HCT116 (cell line): ENCODE measurements around the gene RNF144B. TPM values are rescaled to one million over a fixed set of nuclear protein-coding genes. Genes with fewer than 3 reads are reported as not detected.

Source experiments
- ATAC-seq: fragments of 200-7000 bp; cut with Tn5 transposase; 2 replicates; pipeline ENCODE4 v1.9.1; 2020; ENCODE audit warnings: mild to moderate bottlenecking, moderate library complexity
- BruUV-seq: library from RNA; stranded (reverse); fragments of 400-500 nt; replicated peaks from 2 replicates; lab custom pipeline; 2021; lab: Mats Ljungman, UMichigan
- CTCF ChIA-PET: fragments of 300-600 bp; sonication (Branson Sonifier 250); formaldehyde crosslinking; loops from one replicate; lab custom pipeline; 2021; ENCODE audit warnings: antibody characterized with exemption; lab: Charles Lee
- POLR2A ChIA-PET: fragments of 300-600, 350-600 bp; sonication (Branson Sonifier 250); formaldehyde crosslinking; loops from one replicate; lab custom pipeline; 2021; ENCODE audit warnings: antibody characterized with exemption; lab: Charles Lee
- RAD21 ChIA-PET, 2 experiments: fragments of 300-600 bp; sonication (Branson Sonifier 250); formaldehyde crosslinking; loops; one replicate each; lab custom pipeline; 2023; ENCODE audit warnings: low total read pairs in 2 of 2; ENCODE audit not compliant: uncharacterized antibody in 2 of 2, unreplicated experiment in 2 of 2, low non-redundant PET in 1 of 2; lab: Charles Lee
- DNase-seq: peaks from one replicate; pipeline ENCODE4 v3.0.0-alpha.2; 2010; ENCODE audit warnings: low read depth, low spot score
- H2AFZ ChIP-seq: fragments of 200-600 bp; shearing (Covaris generic), sonication (generic); 2 replicates; pipeline ENCODE4 v1.6.1; 2017; ENCODE audit warnings: low read depth, mixed run types, mixed read lengths, antibody characterized with exemption, low read length; ENCODE audit not compliant: poor library complexity, severe bottlenecking
- H3K27ac ChIP-seq: 2 replicates; pipeline ENCODE4 v1.5.1; 2012; ENCODE audit warnings: low read depth, low read length
- H3K27me3 ChIP-seq: fragments of 200-600 bp; sonication (generic); 2 replicates; pipeline ENCODE4 v1.6.1; 2016; ENCODE audit warnings: mixed run types, low read length, mixed read lengths; ENCODE audit not compliant: insufficient read depth
- H3K36me3 ChIP-seq, 2 experiments: fragments of 200-500 bp in 1 of 2; fragments of 200-600 bp in 1 of 2; sonication (Bioruptor generic) in 1 of 2; sonication (generic) in 1 of 2; 2 replicates each; pipeline versions ENCODE4 v1.5.1 to v1.6.1; 2014 to 2016; ENCODE audit warnings: low read length in 2 of 2, inconsistent platforms in 1 of 2, mixed read lengths in 1 of 2, mixed run types in 1 of 2; ENCODE audit not compliant: insufficient read depth in 2 of 2, control insufficient read depth in 1 of 2
- H3K4me1 ChIP-seq, 2 experiments: fragments of 200-600 bp in 1 of 2; sonication (generic) in 1 of 2; 2 replicates each; pipeline versions ENCODE4 v1.5.1 to v1.6.1; 2012 to 2017; ENCODE audit warnings: low read length in 2 of 2, inconsistent platforms in 1 of 2, mild to moderate bottlenecking in 1 of 2, mixed read lengths in 1 of 2, mixed run types in 1 of 2, moderate library complexity in 1 of 2; ENCODE audit not compliant: insufficient read depth in 2 of 2, control insufficient read depth in 1 of 2
- H3K4me2 ChIP-seq: fragments of 200-600 bp; sonication (generic); 2 replicates; pipeline ENCODE4 v1.6.1; 2017; ENCODE audit warnings: mixed run types, low read length, mixed read lengths
- H3K4me3 ChIP-seq, 2 experiments: fragments of 200-600 bp in 1 of 2; sonication (generic) in 1 of 2; replicated peaks in 1 of 2; 2 replicates each; pipeline ENCODE4 v1.5.1; 2011 to 2016; ENCODE audit warnings: low read length in 2 of 2, control low read depth in 1 of 2, low read depth in 1 of 2, mild to moderate bottlenecking in 1 of 2, mixed read lengths in 1 of 2, mixed run types in 1 of 2
- H3K79me2 ChIP-seq: fragments of 200-600 bp; sonication (generic); 2 replicates; pipeline ENCODE4 v1.6.1; 2017; ENCODE audit warnings: mild to moderate bottlenecking, mixed run types, low read length, moderate library complexity, mixed read lengths; ENCODE audit not compliant: insufficient read depth
- H3K9ac ChIP-seq: fragments of 200-600 bp; sonication (generic); 2 replicates; pipeline ENCODE4 v1.6.1; 2016; ENCODE audit warnings: low read length, mixed read lengths
- H3K9me2 ChIP-seq: fragments of 200-600 bp; sonication (generic), shearing (Covaris generic); 2 replicates; pipeline ENCODE4 v1.6.1; 2017; ENCODE audit warnings: mixed run types, mild to moderate bottlenecking, moderate library complexity; ENCODE audit not compliant: insufficient read depth
- H3K9me3 ChIP-seq, 2 experiments: fragments of 200-500 bp in 1 of 2; fragments of 200-600 bp in 1 of 2; sonication (Bioruptor generic) in 1 of 2; sonication (generic) in 1 of 2; 2 replicates each; pipeline ENCODE4 v1.6.1; 2014 to 2017; ENCODE audit warnings: low read length in 2 of 2, mixed read lengths in 2 of 2, inconsistent platforms in 1 of 2, low read depth in 1 of 2, mild to moderate bottlenecking in 1 of 2, mixed run types in 1 of 2, moderate library complexity in 1 of 2; ENCODE audit not compliant: control insufficient read depth in 1 of 2, insufficient read depth in 1 of 2
- H4K20me1 ChIP-seq: fragments of 200-600 bp; sonication (generic), shearing (Covaris generic); 2 replicates; pipeline ENCODE4 v1.6.1; 2017; ENCODE audit warnings: mixed run types, mild to moderate bottlenecking, moderate library complexity; ENCODE audit not compliant: insufficient read depth
- ATF3 ChIP-seq: IDR thresholded peaks from 2 replicates; pipeline ENCODE4 v1.6.1; 2012
- CBX3 ChIP-seq: IDR thresholded peaks from 2 replicates; pipeline ENCODE4 v1.6.1; 2012; ENCODE audit warnings: low read depth
- EZH2phosphoT487 ChIP-seq: fragments of 200-600 bp; IDR thresholded peaks from 2 replicates; pipeline ENCODE4 v1.6.1; 2018; ENCODE audit warnings: antibody characterized with exemption, borderline replicate concordance
- JUND ChIP-seq: IDR thresholded peaks from 2 replicates; pipeline ENCODE4 v1.6.1; 2012
- MAX ChIP-seq: IDR thresholded peaks from 2 replicates; pipeline ENCODE4 v1.6.1; 2012
- POLR2A ChIP-seq: IDR thresholded peaks from 2 replicates; pipeline ENCODE4 v1.7.0; 2011; ENCODE audit warnings: borderline replicate concordance; ENCODE audit not compliant: insufficient read depth, insufficient read length; ENCODE audit errors: extremely low read depth
- POLR2AphosphoS5 ChIP-seq: IDR thresholded peaks from 2 replicates; pipeline ENCODE4 v1.6.1; 2011; ENCODE audit warnings: mild to moderate bottlenecking, low read depth, low read length, moderate library complexity
- RAD21 ChIP-seq: IDR thresholded peaks from 2 replicates; pipeline ENCODE4 v1.6.1; 2012; ENCODE audit warnings: low read depth, mild to moderate bottlenecking
- SIN3A ChIP-seq: IDR thresholded peaks from 2 replicates; pipeline ENCODE4 v1.6.1; 2012; ENCODE audit warnings: low read depth
- SRF ChIP-seq: IDR thresholded peaks from 2 replicates; pipeline ENCODE4 v1.6.1; 2012; ENCODE audit warnings: low read depth
- TCF7L2 ChIP-seq: IDR thresholded peaks from 2 replicates; pipeline ENCODE4 v1.7.0; 2011; ENCODE audit warnings: borderline replicate concordance, inconsistent platforms; ENCODE audit not compliant: insufficient read depth, insufficient read length; ENCODE audit errors: extremely low read depth
- ZBTB33 ChIP-seq: IDR thresholded peaks from 2 replicates; pipeline ENCODE4 v1.6.1; 2011; ENCODE audit warnings: mild to moderate bottlenecking, low read length, moderate library complexity; ENCODE audit not compliant: insufficient replicate concordance; ENCODE audit errors: extremely low read depth
- ZFX ChIP-seq: fragments of 450-650 bp; IDR thresholded peaks from 2 replicates; pipeline ENCODE4 v1.6.1; 2017
- intact Hi-C: fragments of 100-400 bp; cut with micrococcal nuclease; formaldehyde crosslinking; loops from 2 replicates; pipeline ENCODE4 v1.10.0; 2022
- total RNA-seq: library from RNA; stranded (reverse); gene quantifications from one replicate; pipeline ENCODE4 v1.2.1, GENCODE V29; 2021; ENCODE audit not compliant: unreplicated experiment
- TF ChIP-seq, protein P1 (sequence below): IDR thresholded peaks from 2 replicates; pipeline ENCODE4 v1.6.1; 2012; ENCODE audit warnings: low read depth

The RNF144B gene
- total RNA-seq, 1 experiment from 2014 or later: 2.1 TPM

DNA sequence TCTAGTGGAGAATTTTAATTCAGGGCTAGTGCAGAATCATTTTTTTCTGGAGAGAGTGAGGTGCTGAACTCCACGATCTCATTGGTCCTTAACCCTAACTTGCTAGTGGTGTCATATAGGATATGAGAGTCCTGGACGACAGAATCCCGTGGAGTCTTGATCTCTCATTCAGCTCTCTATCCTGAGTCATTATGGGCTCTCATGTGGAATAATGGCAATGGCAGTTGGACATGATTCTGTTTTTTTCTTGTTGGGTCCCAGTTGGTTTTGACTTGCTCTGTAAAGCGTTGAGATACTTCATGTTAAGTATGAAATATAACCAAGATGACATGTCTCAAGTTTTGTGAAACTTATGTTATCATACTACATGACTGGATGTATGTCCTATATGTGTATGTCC, 6.3 kb upstream of the RNF144B start:
- BruUV-seq: no TSS peak
- H3K9me2 ChIP-seq: peaks cover 3% of the 10 kb centered on the region; the same call in 1 of the 2 replicates
- POLR2A ChIA-PET: no interaction called here

GRCh38 chr6:18383441-18383840, 3.7 kb upstream of the RNF144B start:
- no peak for DNase-seq
- no peak overlapping the region for H3K9ac ChIP-seq
- no peaks in the 10 kb centered on the region for H3K79me2 ChIP-seq
- no peaks in the 10 kb centered on the region for H3K9me3 ChIP-seq
- H3K4me1 ChIP-seq: peaks cover 9 to 20% of the 10 kb centered on the region in 2 experiments
- no peaks in the 10 kb centered on the region for H4K20me1 ChIP-seq
- H3K36me3 ChIP-seq: no peaks in the 10 kb centered on the region
- ChIA-PET POLR2A (no interaction called here), CTCF (no interaction called here), RAD21 (no interaction called here)
- ATAC-seq: no peak
- no peak overlapping the region for H2AFZ ChIP-seq
- no peak overlapping the region for H3K4me2 ChIP-seq
- peaks cover 3% of the 10 kb centered on the region; the same call in 1 of the 2 replicates for H3K9me2 ChIP-seq
- no peak overlapping the region for H3K27ac ChIP-seq
- no peaks in the 10 kb centered on the region for H3K27me3 ChIP-seq
- no TSS peak for BruUV-seq
- H3K4me3 ChIP-seq: no peak overlapping the region
- intact Hi-C loops: no loop called here
- TF ChIP-seq MAX (no peak), EZH2phosphoT487 (no peak), RAD21 (no peak), POLR2A (no peak), SRF (no peak), ATF3 (no peak), ZFX (no peak), POLR2AphosphoS5 (no peak), CBX3 (no peak)
- TF ChIP-seq, protein P1, sequence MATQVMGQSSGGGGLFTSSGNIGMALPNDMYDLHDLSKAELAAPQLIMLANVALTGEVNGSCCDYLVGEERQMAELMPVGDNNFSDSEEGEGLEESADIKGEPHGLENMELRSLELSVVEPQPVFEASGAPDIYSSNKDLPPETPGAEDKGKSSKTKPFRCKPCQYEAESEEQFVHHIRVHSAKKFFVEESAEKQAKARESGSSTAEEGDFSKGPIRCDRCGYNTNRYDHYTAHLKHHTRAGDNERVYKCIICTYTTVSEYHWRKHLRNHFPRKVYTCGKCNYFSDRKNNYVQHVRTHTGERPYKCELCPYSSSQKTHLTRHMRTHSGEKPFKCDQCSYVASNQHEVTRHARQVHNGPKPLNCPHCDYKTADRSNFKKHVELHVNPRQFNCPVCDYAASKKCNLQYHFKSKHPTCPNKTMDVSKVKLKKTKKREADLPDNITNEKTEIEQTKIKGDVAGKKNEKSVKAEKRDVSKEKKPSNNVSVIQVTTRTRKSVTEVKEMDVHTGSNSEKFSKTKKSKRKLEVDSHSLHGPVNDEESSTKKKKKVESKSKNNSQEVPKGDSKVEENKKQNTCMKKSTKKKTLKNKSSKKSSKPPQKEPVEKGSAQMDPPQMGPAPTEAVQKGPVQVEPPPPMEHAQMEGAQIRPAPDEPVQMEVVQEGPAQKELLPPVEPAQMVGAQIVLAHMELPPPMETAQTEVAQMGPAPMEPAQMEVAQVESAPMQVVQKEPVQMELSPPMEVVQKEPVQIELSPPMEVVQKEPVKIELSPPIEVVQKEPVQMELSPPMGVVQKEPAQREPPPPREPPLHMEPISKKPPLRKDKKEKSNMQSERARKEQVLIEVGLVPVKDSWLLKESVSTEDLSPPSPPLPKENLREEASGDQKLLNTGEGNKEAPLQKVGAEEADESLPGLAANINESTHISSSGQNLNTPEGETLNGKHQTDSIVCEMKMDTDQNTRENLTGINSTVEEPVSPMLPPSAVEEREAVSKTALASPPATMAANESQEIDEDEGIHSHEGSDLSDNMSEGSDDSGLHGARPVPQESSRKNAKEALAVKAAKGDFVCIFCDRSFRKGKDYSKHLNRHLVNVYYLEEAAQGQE: no peak

More for the DNA sequence above, 6.3 kb upstream of the RNF144B start:
- RAD21 ChIA-PET: interaction anchor here in 1 of 2 experiments (0.7 kb wide), 1 partner anchor 84 kb away, joined by 4 read pairs; no protein-coding TSS in a partner anchor
- no peak overlapping the region for H3K4me2 ChIP-seq
- intact Hi-C loops: no loop called here
- TF ChIP-seq SRF (no peak), EZH2phosphoT487 (no peak), ZBTB33 (no peak), TCF7L2 (no peak), JUND (no peak), SIN3A (no peak)
- H3K27ac ChIP-seq: no peak overlapping the region
- no peaks in the 10 kb centered on the region for H4K20me1 ChIP-seq
- ATAC-seq: no peak
- no peaks in the 10 kb centered on the region for H3K79me2 ChIP-seq
- no peaks in the 10 kb centered on the region for H3K36me3 ChIP-seq
- H3K27me3 ChIP-seq: no peaks in the 10 kb centered on the region
- CTCF ChIA-PET: no interaction called here
- no peaks in the 10 kb centered on the region for H3K9me3 ChIP-seq
- peaks cover 0 to 6% of the 10 kb centered on the region in 2 experiments; a peak in 2 of 4 replicates for H3K4me1 ChIP-seq
- no peak overlapping the region for H3K9ac ChIP-seq
- H2AFZ ChIP-seq: no peak overlapping the region
- DNase-seq: no peak
- no peak overlapping the region for H3K4me3 ChIP-seq
